Measurements from ENCODE around the gene C1QTNF8.

Gene C1QTNF8

DNA sequence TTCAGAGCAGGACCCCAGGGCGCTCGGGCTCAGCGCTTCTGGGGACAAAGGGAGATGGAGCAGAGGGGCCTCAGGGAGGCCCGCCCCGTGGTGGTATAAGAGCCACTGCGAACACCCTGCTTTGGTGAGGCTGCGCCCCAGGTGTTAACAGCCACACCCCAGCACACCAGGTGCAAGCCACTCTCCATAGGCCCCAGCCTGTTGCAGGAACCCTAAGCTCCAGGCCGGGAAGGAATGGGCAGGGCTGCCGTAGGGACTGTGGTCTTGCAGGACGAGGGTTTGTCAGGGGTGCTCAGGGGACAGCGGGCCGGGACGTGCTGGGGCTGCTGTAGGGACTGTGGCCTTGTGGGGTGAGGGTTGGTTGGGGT, 40.5 kb downstream of the C1QTNF8 start:
- DNase-seq, result no peak

- DNase-seq, result peak; percentile 44
Measured at GRCh38 chr16:1054660-1055556, 41.1 kb downstream of the C1QTNF8 start.

DNA sequence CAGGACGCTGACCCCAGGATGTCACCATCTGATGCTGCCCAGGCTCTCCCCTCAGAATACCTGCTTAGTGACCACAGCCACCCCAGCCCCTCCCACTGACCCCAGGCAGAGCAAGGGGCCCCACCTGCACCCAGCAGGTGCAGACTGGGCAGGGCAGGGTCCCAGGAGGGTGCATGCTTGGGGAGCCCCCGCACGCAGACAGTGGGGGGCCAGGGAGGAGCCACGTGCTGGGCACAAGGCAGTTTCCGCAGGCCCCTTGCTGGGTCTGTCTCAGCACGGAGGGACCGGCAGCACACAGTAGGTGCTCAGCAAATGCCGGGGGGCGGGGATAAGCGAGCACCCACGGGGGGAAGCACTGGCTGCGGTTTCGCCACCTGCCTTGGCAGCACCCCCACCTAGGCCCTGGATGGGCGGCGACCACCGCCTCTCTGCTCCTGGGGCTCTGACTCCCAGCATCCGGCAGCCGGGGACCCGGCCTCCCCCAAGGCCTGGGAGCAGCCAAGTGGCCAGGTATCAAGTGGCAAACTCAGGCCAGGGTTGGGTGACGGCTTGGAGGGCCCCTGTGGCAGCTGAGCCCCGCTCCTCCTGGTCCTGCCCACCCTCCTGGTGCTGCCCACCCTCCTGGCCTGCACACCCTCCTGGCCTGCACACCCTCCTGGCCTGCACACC, 42.2 kb downstream of the C1QTNF8 start:
- no peak for DNase-seq

DNA sequence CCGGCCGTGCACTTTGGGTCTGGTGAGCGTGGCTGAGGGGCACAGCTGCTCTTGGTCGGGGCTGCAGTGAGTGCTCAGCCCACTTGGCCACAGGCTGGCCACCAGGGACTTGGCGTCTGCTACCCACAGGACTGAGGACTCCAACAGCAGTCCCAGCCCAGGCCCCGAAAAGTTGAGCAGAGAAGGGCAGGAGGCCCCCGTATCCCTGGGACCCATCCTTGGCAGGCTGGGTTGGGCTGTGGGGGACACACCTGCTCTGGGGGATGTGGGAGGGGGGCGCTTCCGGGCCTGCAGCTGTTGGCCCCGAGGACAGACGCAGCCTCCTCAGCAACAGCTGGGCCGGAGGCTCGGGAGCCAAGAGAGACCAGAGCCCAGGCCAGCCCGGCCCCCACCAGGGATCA, 42.9 kb downstream of the C1QTNF8 start:
- no peak for DNase-seq

GRCh38 chr16:1052721-1053120, 43.3 kb downstream of the C1QTNF8 start:
- DNase-seq, result no peak

DNA sequence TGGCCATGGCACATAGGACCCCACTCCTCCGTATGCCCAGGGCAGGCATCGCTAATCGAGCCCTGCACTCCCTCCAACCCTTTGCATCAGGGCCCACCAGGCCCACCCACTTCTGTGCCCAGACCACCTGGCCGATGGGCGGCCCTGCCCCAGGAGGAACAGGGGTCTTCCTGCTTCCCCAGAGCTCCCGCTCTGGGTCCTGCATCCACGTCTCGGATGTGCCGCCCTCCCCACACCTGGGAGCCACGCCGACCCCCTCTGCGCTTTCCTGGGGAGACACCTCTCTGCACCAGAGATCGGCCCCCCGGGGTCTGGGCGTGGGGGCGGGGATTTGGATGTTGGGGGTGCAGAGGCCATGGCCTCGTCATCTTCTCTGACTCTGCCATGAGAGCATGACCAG, 44.6 kb downstream of the C1QTNF8 start:
- no peak for DNase-seq

- no peak for DNase-seq
Measured at GRCh38 chr16:1050921-1051320, 45.1 kb downstream of the C1QTNF8 start.

DNA sequence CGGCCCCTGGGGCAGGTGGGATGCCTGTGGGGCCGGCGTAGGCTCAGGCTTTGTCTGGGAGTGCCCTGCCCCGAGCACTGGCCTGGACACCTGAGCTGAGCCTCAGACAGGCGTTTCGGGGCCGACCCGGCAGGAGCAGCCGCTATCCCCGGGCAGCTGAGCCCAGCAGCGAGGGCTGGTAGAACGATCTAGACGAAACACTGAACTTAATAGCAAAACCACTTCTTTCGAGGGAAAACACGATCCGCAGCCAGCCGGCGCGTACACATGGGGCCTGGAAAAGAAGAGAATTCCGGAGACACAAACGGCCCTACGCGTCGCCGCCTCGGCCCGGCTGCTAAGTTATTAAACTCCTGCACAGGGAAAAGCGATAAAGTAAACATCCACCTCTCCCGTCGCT, 45.5 kb downstream of the C1QTNF8 start:
- DNase-seq, result no peak

DNA sequence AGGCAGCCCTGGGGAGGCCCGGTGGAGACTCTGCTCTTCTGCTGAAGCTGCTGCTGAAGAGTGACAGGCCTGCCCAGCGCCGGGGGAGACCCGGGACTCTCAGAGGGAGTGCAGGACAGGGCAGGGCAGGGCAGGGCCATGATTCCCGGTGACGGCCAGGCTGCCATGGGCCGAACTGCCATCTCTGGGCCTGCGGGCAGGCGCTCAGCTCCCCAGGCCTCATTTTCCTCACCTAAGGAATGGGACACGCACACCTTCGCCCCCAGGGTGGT, 46.1 kb downstream of the C1QTNF8 start:
- DNase-seq, result no peak

GRCh38 chr16:1049113-1049975, 46.7 kb downstream of the C1QTNF8 start:
- DNase-seq, result no peak

DNA sequence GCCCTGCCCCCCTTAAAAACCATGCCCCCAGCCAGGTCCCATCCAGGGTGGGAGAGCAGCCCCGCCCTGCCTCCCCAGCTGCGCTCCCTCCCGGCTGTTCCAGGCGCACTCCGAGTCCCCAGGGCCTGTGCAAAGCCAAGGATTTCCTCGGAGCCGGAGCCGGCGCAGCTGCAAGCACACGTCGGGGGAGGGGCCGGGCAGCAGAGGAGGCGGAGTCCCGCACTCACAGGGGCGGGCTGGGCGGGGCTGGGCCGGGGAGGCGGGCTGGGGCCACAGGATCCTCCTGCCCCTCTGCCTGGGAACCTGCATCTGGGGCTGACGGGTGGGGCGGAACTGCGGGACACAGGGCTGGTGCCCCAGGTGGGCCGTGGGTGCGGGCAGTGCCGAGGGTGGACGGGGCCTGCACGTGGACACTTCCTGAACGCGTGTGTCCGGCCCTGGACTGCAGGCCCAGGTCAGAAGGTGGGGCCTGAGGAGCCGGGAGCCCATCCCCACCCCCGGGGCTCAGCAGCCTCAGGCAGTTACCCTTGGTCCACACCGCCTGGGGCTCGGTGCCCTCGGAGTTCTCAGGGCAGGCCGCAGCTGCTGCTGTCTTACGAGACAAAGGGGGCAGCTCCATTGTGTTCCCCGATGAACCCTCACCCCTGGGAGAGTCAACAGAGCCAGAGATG, 47.5 kb downstream of the C1QTNF8 start:
- peak; percentile 66 for DNase-seq

- DNase-seq, result no peak
Measured at GRCh38 chr16:1047801-1048200, 48.2 kb downstream of the C1QTNF8 start.

DNA sequence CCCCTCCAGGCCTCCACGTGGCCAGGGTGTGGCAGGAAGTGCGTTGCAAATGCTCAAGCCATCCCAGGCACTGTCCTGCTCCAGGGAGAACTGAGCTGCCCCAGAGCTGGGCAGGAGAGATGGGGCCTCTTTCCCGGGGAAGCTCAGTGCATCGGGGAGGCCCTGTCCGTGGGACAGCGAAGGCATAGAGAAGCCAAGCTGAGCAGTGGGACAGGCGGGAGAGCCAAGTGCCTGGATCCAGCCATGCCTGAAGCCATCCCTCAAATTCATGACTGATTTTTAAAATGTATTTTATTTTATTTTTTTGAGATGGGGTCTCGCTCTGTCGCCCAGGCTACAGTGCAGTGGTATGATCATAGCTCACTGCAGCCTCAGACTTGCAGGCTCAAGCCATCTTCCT, 48.9 kb downstream of the C1QTNF8 start:
- DNase-seq, result no peak

DNA sequence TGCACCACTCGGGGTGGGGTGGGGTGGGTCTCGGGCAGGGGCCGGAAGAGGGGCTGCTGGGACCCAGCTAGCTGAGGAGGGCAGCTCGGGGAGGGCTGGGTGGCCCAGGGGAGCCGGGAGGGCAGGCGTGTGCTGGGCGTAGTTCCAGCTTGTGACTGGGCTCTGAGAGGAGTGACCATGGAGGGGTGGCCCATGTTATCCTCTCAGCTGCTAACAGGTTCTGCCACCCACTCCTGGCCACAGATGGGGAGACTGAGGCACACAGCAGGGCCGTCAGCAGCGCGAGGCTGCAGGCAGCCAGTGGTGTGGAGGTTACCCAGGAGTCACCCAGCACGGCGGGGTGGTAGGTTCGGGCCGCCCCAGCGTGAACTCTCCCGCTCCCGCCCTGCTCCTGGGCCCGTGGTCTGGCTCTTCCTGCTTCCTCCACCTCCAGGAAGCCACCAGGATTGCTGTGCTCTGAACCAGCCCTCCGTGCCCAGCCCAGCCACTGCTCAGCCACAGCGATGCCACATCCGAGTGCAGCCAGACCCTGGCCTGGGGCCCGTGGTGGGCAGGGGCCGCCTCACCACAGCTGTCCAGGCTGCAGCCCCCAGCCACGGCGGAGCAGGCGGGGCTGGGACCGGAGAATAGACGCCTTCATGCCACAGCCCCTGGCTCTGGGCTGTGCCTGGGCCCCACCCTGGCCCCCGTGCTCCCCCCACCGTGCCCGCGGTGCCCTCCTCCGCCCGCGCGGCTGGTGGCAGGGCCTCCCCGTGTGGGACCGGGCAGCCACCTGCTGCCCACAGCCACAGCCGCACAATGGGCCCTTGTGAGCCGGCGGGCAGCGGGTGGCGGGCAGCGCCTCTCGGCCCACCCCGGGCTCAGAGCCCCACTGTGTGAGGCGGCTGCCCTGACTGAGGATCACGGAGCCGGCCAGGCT, 49.8 kb downstream of the C1QTNF8 start:
- DNase-seq, result no peak

- DNase-seq, result no peak
Measured at GRCh38 chr16:1045310-1045992, 50.6 kb downstream of the C1QTNF8 start.

- DNase-seq, result no peak
Measured at GRCh38 chr16:1044460-1045309, 51.4 kb downstream of the C1QTNF8 start.

GRCh38 chr16:1043881-1044451, 52.1 kb downstream of the C1QTNF8 start:
- DNase-seq, result no peak

DNA sequence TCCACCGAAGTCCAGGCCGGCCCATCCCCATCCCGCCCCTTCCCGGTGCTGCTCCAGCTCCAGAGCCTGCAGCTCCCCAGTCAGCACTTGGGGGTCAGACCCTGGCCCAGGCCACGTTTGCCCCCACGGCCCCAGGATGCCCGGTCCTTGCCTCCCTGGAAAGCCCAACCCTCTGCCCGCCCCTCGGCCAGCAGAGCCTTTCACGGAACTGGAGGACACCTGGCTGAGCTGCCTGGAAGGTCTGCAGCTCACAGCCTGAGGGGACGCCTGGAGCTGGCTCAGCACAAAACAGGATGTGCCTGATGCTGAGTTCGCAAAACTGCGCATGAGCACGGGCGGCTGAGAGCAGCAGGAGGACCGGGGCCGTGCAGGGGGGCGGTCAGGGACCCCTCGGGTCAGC, 53.2 kb downstream of the C1QTNF8 start:
- peak; percentile 22 for DNase-seq

- no peak for DNase-seq
Measured at GRCh38 chr16:1042049-1042744, 53.8 kb downstream of the C1QTNF8 start.
